ENCODE data around the gene RORB.

RORB gene

GRCh38 chr9:74609671-74610405 lies 112.7 kb downstream of the RORB start:
- no peak for DNase-seq

DNA sequence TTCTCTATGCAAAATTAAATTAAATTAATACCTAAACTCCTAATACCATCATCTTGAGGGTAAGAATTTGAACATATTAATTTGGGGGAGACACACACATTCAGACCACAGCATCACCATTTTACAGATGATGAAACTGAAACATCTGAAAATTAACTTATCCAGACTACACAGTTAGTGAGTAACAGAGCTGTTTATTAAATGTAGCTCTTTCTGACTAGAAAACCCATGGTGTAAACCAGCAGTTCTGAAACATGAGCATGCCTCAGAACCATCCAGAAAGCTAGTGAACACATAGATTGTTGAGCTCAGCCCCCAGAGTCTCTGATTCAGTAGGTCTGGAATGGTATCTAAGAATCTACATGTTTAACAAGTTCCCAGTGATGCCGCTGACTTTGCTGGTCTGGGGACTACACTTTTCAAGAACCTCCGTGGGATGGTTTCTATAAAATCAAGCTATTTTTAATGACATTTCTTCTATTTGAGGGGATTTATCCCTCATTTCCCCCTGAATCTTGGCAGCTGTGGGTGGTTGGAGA lies 113.5 kb downstream of the RORB start:
- no peak for DNase-seq

DNA sequence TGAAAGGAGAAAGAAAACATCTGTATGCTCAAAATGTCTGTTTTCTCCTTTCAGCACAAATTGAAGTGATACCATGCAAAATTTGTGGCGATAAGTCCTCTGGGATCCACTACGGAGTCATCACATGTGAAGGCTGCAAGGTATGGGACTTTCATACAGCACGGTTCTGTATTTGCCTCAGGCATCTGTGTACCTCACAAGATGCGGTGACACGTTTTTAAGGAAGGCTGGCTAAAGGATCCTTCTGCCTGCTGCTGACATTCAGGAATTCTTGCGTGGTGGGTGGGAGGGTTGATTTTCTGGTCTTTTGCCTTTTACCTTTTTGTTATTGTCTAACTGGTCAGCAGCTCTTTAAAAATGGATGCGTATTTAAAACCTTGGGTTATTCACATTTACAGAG lies 133.1 kb downstream of the RORB start:
- no peak for DNase-seq

DNA sequence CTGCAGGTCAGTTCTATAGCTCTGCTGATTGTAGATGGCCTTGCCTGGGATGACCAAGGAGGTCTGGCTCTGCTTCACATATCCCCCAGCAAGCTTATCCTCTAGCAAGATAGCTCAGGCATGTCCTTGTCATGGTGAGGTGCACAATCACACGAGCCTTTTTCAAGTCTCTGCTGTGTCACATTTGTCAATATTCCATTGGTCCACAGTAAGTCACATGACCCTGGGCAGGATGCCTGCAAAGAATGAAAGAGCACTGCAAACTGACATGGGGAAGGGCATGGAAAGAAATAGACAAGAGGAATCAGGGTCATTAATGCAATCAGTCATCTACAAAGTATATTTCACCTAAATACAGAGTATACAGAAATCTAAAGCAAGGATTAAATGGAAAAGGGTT lies 142.0 kb downstream of the RORB start:
- no peak for DNase-seq

GRCh38 chr9:74642376-74642775 lies 145.2 kb downstream of the RORB start:
- no peak for DNase-seq

DNA sequence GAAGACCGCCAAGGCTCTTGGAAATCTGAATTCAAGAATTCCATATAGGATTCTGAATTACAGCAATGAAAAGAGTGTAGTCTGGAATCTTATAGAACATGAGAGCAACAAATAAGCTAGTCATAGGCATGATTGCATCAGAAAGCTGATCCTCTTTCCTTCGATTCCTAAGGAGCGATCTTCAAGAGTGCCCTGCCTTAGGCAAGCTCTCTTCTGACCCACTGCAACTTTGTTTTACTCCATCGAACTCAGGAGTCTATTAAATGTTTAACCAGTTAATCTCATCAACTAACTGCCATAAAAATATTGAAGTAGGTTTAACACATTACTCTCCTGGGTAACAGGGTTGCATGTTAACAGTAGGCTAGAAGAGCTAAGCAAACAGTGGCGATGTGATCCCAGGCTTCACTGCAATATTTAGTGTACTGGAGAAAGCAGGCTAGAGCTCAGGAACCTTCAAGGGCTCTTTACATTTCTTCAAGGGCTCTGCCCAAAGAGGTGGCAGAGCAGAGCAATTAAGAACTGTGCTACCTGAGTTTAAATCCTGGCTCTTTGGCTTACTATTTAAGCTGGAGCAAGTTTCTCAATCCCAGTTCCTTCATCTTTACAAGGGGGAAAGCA lies 146.3 kb downstream of the RORB start:
- no peak for DNase-seq

- DNase-seq = no peak
Observed at GRCh38 chr9:74644023-74644422, 146.9 kb downstream of the RORB start.

- DNase-seq = no peak
Observed at GRCh38 chr9:74645007-74645639, 148.0 kb downstream of the RORB start.

DNA sequence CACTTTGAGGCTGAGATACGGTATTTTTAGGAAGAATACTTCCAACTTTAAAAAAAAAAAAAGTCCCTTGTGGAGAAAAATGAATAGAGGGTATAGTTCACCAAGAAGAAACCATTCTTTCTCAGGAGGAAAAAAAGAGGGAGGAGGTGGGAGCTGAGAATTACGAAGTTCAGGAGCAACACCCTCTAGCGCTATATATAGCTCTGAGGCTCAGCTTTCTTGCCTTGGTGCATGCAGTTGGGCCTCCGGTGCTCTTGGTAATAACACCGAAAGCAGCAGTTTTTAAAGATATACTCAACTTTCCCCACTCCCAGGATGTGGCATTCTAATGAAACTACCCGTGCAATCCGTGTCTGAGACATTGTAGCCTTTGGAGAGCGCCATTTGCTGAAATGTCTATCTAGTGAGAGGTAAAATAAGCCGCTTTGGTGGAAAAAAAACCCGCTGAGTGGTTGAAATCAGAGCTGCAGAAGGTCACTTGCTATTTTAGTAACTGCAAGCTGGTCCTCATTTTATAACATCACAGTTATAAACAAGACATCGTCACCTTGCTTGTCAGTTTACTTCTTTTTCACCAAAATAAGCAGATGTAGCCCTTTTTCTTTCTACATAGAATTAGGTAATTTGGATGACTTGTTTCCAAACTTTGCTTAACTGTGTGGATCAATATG lies 156.4 kb downstream of the RORB start:
- no peak for DNase-seq

DNA sequence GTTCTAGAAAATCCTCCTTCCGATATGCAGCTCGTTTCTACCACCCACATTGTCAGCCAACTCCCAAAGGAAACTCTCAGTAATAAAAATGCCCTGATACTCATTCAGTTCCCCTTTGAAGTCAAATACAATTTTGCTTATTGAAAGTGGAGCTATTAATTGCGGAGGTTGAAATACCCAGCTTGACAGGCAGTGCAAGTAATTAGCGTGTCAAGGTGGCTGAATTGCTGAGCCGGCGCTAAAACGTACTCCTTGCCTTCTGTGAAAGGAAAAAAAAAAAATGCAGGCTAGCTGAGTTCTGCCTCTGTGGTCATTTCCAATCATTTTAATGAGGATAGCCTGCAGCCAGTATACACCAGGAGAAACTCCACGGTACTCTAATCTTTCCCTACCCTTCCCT lies 165.5 kb downstream of the RORB start:
- no peak for DNase-seq

DNA sequence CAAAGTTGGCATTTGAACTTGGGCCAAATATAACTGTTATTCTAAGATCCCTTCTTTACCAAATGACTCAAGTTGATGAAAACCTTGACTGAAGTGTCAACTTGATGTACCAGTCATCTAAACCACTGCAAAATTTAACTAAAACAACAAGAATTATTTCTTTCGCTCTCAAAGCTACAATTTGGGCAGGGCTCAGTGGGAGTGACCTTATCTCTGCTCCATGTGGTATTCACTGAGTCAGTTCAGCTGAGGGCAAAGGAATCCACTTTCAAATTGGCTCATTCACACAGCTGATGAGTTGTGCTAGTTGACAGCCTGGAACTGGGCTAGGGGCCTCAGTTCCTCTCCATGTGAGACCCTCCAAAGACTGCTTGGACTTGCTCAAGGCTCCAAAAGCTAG lies 166.3 kb downstream of the RORB start:
- no peak for DNase-seq

DNA sequence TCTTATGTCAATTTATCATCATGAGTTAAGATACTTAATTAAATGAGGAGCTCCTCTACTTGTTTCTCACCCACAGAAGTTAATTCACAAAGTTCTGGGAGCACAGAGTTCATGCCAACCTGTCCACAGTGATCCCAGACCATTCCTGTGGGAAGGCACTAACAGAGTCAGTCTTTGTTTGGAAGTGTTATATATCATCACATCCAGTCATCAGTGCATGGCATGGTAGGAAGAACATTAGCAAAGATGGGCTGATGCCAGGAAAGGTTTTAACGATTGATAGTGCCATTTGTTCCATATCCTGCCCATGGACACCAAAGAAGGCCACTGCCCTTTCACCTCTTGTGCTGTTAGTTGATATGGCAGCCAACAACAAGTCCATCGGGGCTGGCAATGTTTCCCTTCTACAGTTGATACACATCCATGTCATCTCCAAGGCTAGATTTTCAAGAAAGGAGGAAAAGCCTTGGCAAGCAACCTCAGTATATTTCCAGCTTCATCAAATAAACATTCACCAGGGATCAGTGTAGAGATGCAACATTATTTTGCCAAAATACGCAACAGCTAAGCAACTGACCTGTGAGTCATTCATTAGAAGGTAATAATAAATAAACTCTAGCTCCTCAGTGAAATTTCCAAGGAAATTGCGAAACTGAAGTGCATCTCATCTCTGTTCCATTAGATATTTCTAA lies 169.6 kb downstream of the RORB start:
- no peak for DNase-seq

- DNase-seq = no peak
Observed at GRCh38 chr9:74672237-74672636, 175.1 kb downstream of the RORB start.

GRCh38 chr9:74674077-74674476 lies 176.9 kb downstream of the RORB start:
- DNase-seq = no peak

DNA sequence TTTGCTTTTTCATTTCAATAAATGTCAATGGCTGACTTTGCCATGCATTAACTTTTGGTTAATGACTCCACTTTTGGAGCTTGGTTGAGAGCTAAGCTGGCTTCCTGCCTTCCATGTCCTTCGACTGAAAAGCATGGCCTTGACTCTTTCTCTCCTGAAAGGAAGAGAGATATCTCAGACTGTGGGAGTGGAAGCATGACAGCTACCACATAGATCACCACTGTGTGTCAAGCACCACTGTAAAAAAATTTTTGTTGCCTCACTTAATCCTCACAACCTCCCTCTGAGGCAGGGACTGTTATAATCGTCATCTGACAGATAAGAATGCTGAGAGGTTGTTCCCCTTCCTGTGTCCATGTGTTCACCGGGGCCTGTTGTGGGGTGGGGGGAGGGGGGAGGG lies 184.8 kb downstream of the RORB start:
- no peak for DNase-seq

- no peak for DNase-seq
Observed at GRCh38 chr9:74683322-74683721, 186.2 kb downstream of the RORB start.

DNA sequence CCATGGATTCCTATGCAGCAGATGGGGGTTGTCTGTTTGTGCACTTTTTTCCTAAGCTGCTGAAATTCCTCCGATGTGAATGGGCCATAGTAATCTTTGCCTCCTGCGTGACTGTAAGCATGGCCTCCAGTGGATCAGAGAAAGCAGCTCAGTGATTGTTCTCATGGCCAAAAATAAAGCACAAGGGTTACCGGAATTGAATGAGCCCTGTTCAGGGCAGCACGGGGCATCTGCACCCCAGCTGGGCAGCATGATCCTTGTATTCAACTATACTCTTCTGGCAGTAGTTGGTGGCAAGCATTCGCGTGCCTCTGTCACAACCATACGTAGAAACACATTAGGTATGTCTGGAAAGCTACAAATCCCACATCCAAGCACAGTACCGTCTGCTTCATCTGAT lies 193.9 kb downstream of the RORB start:
- no peak for DNase-seq

GRCh38 chr9:74696520-74696919 lies 199.4 kb downstream of the RORB start:
- DNase-seq = no peak

DNA sequence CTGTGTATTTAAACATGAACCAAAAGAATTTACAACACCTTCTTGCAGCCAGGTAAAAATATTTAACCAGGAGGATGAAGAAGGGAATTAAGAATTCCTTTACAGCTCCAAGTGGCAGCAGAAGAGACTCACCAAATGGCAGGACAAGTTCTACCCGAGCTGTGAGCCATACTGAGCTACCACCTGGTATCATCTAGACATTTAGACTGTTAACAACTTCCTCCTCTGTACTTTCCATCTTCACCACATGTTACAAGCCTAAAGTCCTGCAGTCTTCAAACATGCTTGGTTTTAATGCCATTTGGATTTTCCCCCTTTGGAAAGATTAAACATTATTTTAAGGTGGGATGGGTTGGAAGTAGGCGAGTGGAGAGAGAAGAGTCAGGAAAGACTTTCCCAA lies 200.4 kb downstream of the RORB start:
- DNase-seq = no peak

- no peak for DNase-seq
Observed at GRCh38 chr9:74711341-74711740, 214.2 kb downstream of the RORB start.

DNA sequence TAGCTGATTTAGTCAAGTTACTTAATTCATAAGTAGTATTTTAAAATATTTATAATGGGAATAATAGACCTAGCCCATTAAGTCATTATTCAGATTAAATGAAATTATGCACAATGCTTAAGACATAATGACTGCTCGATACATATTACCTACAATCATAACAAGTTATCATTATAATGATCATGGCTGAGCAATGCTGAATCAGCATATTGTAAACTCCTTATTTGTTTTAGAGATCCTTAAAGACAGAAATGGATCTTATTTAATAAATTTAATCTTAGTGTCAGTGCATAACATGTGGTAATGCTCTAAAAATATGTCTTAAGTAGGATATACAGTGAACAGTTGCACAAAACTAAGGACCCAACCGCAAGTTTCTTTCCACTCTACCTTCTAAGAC lies 221.6 kb downstream of the RORB start:
- DNase-seq = no peak

DNA sequence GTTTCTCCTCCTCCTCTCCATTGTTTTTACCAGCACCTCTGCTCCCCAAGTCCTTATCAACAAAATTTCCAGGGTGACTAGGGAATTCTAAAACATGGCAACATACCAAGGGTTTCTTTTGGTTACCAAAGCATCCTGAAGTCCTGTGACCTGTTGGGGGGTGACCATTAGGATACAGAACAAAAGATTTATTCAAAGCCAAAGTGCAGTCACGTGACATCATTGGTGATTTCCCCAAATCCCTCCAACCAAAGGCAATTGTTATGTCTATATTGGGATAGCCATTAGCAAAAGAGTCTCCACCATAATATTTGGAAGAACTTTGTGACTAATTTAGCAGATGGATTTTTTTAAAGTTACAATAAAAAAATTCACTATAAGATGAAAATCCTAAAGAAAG lies 222.2 kb downstream of the RORB start:
- DNase-seq = no peak
